Measurements from ENCODE around the gene CAPN13. TPM values are rescaled to one million over a fixed set of nuclear protein-coding genes. Genes with fewer than 3 reads are reported as not detected.

Gene CAPN13
- total and polyA plus RNA-seq, 2 experiments from 2014 or later, result 0.50 to 0.94 TPM

- Mint-ChIP-seq H3K4me1 (peaks cover 11% of the 10 kb centered on the region; the same call in 2 of the 3 replicates), H3K36me3 (ENCODE audit: low read depth) (no peaks in the 10 kb centered on the region; the same call in 2 of the 3 replicates), H3K4me3 (no peak overlapping the region), H3K9me3 (no peaks in the 10 kb centered on the region; the same call in 2 of the 3 replicates), H3K27ac (no peak overlapping the region), H3K27me3 (ENCODE audit: insufficient read depth, low read depth, poor library complexity) (peaks cover 6% of the 10 kb centered on the region)
- Histone ChIP-seq H3F3A (replicated peaks; ENCODE audit: low read depth) (no peaks in the 10 kb centered on the region), H2AFZ (no peak overlapping the region), H3K27me3 (ENCODE audit: insufficient read depth) (no peaks in the 10 kb centered on the region), H3K27ac (ENCODE audit: low read depth) (no peak overlapping the region), H3K4me3 (no peak overlapping the region), H3K79me2 (replicated peaks; ENCODE audit: insufficient read depth) (no peaks in the 10 kb centered on the region), H3K4me2 (no peak overlapping the region), H4K20me1 (replicated peaks; ENCODE audit: insufficient read depth) (no peaks in the 10 kb centered on the region), H3K4me1 (ENCODE audit: insufficient read depth) (no peaks in the 10 kb centered on the region), H3K36me3 (ENCODE audit: insufficient read depth) (no peaks in the 10 kb centered on the region), H3K9me2 (ENCODE audit: insufficient read depth) (no peaks in the 10 kb centered on the region)
- TF ChIP-seq EZH2 (IDR thresholded peaks at IDR 0.05; ENCODE audit: low read depth, unreplicated experiment), result no peak
- no peak for TF ChIP-seq JUNB (IDR thresholded peaks at IDR 0.05; ENCODE audit: unreplicated experiment)
- no peak for TF ChIP-seq REST (IDR thresholded peaks at IDR 0.05; ENCODE audit: unreplicated experiment)
- no peak for TF ChIP-seq ZNF114 (CRISPR knock-in tag; IDR thresholded peaks at IDR 0.05)
- no peak for TF ChIP-seq POLR2AphosphoS5 (IDR thresholded peaks at IDR 0.05; ENCODE audit: low read depth)
- no peak for TF ChIP-seq EZH2phosphoT487 (IDR thresholded peaks at IDR 0.05; ENCODE audit: unreplicated experiment)
- no peak for TF ChIP-seq NANOG (IDR thresholded peaks at IDR 0.05; ENCODE audit: borderline replicate concordance)
- DNase-seq (ENCODE audit: low spot score) (no peak), ATAC-seq (no peak)
Measured at GRCh38 chr2:30786923-30787685, 20.1 kb downstream of the CAPN13 start.

DNA sequence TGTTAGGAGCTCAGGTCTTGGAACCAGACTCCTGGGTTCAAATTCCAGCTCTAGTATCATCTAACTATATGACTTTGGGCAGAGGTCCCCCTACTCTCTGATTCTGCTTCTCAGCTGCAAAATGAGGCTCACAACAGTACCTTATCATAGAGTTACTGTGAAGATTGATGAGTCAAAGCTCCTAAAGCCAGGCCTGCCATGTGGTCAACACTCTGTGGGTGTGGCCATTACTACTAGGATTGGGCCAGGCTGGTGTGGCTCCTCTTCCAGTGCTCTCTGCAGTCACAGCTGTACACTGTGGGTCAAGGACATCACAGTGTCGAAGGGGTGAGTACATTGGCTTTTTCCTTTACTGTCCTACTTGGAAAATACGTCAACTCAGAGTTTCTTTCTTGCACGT, 22.6 kb downstream of the CAPN13 start:
- Mint-ChIP-seq H3K9me3 (no peaks in the 10 kb centered on the region; the same call in 2 of the 3 replicates), H3K4me1 (peaks cover 2% of the 10 kb centered on the region; the same call in 1 of the 3 replicates), H3K4me3 (no peak overlapping the region), H3K36me3 (ENCODE audit: low read depth) (no peaks in the 10 kb centered on the region; the same call in 2 of the 3 replicates), H3K27ac (no peak overlapping the region), H3K27me3 (ENCODE audit: insufficient read depth, low read depth, poor library complexity) (no peaks in the 10 kb centered on the region)
- Histone ChIP-seq H4K20me1 (replicated peaks; ENCODE audit: insufficient read depth) (no peaks in the 10 kb centered on the region), H2AFZ (no peak overlapping the region), H3K9me2 (ENCODE audit: insufficient read depth) (no peaks in the 10 kb centered on the region), H3K36me3 (ENCODE audit: insufficient read depth) (no peaks in the 10 kb centered on the region), H3K79me2 (replicated peaks; ENCODE audit: insufficient read depth) (no peaks in the 10 kb centered on the region), H3K27me3 (ENCODE audit: insufficient read depth) (no peaks in the 10 kb centered on the region), H3K4me2 (no peak overlapping the region), H3K4me1 (ENCODE audit: insufficient read depth) (no peaks in the 10 kb centered on the region), H3K4me3 (no peak overlapping the region), H3K27ac (ENCODE audit: low read depth) (no peak overlapping the region), H3F3A (replicated peaks; ENCODE audit: low read depth) (no peaks in the 10 kb centered on the region)
- DNase-seq (ENCODE audit: low spot score) (no peak), ATAC-seq (no peak)
- TF ChIP-seq ZNF114 (CRISPR knock-in tag; IDR thresholded peaks at IDR 0.05) (no peak), REST (IDR thresholded peaks at IDR 0.05; ENCODE audit: unreplicated experiment) (no peak), CREB1 (CRISPR knock-in tag; IDR thresholded peaks at IDR 0.05; ENCODE audit: low read depth) (no peak)
